B cell (primary cell): Measurements from ENCODE around the gene HIRA.

Experiments
- CTCF ChIP-seq: fragments of 200-600 bp; IDR thresholded peaks from one replicate; pipeline ENCODE4 v1.8.0; 2022; ENCODE audit warnings: antibody characterized with exemption, mild to moderate bottlenecking
- EZH2 ChIP-seq: IDR thresholded peaks from 2 replicates; pipeline ENCODE4 v1.6.1; 2012; ENCODE audit warnings: borderline replicate concordance, low read depth, mild to moderate bottlenecking, moderate library complexity, low read length; ENCODE audit not compliant: insufficient read depth, poor library complexity, severe bottlenecking

GRCh38 chr22:19420321-19420720 is 11.2 kb downstream of the HIRA start:
- TF ChIP-seq CTCF (no peak), EZH2 (no peak)
